ENCODE data around the gene CLASP1.

DNA sequence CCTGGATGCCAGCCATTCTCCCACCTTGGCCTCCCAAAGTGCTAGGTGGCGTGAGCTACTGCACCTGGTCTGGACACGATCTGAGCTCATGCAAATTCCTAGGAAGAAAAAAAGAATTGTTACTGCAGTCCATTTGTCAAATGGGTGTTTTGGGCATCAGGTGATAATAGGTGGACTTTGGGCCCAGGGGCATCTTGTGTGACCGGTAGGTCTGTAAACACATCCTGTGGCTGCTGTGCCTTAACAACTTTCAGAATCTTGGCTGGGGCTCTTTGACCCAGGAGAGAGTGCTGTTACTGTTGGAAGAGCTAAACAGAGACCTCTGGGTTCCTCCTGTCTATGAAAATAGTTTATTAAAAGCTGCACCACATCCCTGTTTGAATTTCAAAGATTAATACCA is 329.3 kb downstream of the CLASP1 start:
- TF ChIP-seq EZH2 (IDR thresholded peaks at IDR 0.05; ENCODE audit: borderline replicate concordance) (no peak), EZH2phosphoT487 (IDR thresholded peaks at IDR 0.05; ENCODE audit: low read depth, severe bottlenecking, unreplicated experiment) (no peak)
- TF ChIP-seq, protein P1, sequence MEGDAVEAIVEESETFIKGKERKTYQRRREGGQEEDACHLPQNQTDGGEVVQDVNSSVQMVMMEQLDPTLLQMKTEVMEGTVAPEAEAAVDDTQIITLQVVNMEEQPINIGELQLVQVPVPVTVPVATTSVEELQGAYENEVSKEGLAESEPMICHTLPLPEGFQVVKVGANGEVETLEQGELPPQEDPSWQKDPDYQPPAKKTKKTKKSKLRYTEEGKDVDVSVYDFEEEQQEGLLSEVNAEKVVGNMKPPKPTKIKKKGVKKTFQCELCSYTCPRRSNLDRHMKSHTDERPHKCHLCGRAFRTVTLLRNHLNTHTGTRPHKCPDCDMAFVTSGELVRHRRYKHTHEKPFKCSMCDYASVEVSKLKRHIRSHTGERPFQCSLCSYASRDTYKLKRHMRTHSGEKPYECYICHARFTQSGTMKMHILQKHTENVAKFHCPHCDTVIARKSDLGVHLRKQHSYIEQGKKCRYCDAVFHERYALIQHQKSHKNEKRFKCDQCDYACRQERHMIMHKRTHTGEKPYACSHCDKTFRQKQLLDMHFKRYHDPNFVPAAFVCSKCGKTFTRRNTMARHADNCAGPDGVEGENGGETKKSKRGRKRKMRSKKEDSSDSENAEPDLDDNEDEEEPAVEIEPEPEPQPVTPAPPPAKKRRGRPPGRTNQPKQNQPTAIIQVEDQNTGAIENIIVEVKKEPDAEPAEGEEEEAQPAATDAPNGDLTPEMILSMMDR (IDR thresholded peaks at IDR 0.05; ENCODE audit: poor library complexity) = no peak

Measured in hepatocyte (in vitro differentiated cells).